Mesenchymal stem cell (in vitro differentiated cells and primary cell): ENCODE measurements around the gene EFHC1.

Experiments
- DNase-seq: peaks from one replicate; pipeline ENCODE4 v3.0.0-alpha.2; 2013
- H2AFZ ChIP-seq: one replicate; pipeline ENCODE4 v1.6.1; 2013; ENCODE audit warnings: low read depth, mild to moderate bottlenecking, control low read depth, inconsistent platforms, low read length, moderate library complexity
- H2AK5ac ChIP-seq: 2 replicates; pipeline ENCODE4 v1.6.1; 2013; ENCODE audit warnings: low read length, moderate library complexity, mild to moderate bottlenecking, inconsistent platforms; ENCODE audit not compliant: severe bottlenecking
- H2BK120ac ChIP-seq: one replicate; pipeline ENCODE4 v1.6.1; 2013; ENCODE audit warnings: low read depth, mild to moderate bottlenecking, inconsistent platforms, low read length, moderate library complexity
- H2BK12ac ChIP-seq, 2 experiments: one replicate each; pipeline ENCODE4 v1.6.1; 2013; ENCODE audit warnings: inconsistent platforms in 2 of 2, low read length in 2 of 2, mild to moderate bottlenecking in 2 of 2, moderate library complexity in 2 of 2, control low read depth in 1 of 2
- H2BK15ac ChIP-seq: one replicate; pipeline ENCODE4 v1.6.1; 2013; ENCODE audit warnings: mild to moderate bottlenecking, low read depth, inconsistent platforms; ENCODE audit not compliant: poor library complexity, severe bottlenecking
- H2BK5ac ChIP-seq: 2 replicates; pipeline ENCODE4 v1.6.1; 2013; ENCODE audit warnings: low read depth, mild to moderate bottlenecking, low read length, control low read depth, inconsistent platforms; ENCODE audit not compliant: poor library complexity, severe bottlenecking
- H3K14ac ChIP-seq, 2 experiments: one replicate each; pipeline ENCODE4 v1.6.1; 2013; ENCODE audit warnings: inconsistent platforms in 2 of 2, low read length in 2 of 2, control low read depth in 1 of 2, mild to moderate bottlenecking in 1 of 2, moderate library complexity in 1 of 2
- H3K18ac ChIP-seq, 2 experiments: one replicate each; pipeline ENCODE4 v1.6.1; 2013; ENCODE audit warnings: inconsistent platforms in 2 of 2, low read length in 2 of 2, control low read depth in 1 of 2, low read depth in 1 of 2, mild to moderate bottlenecking in 1 of 2
- H3K23ac ChIP-seq, 2 experiments: one replicate each; pipeline ENCODE4 v1.6.1; 2013; ENCODE audit warnings: inconsistent platforms in 2 of 2, low read length in 2 of 2, mild to moderate bottlenecking in 2 of 2, moderate library complexity in 2 of 2, control low read depth in 1 of 2
- H3K27ac ChIP-seq: 2 replicates; pipeline ENCODE4 v1.5.1; 2013; ENCODE audit warnings: mild to moderate bottlenecking, moderate library complexity, low read length, control low read depth, inconsistent platforms; ENCODE audit not compliant: poor library complexity, severe bottlenecking
- H3K27me3 ChIP-seq, 2 experiments: 2 replicates each; pipeline versions ENCODE4 v1.6.1 to v1.7.0; 2013; ENCODE audit warnings: low read length in 2 of 2, mild to moderate bottlenecking in 2 of 2, moderate library complexity in 2 of 2, control low read depth in 1 of 2, inconsistent platforms in 1 of 2; ENCODE audit not compliant: control insufficient read depth in 1 of 2, insufficient read depth in 1 of 2
- H3K36me3 ChIP-seq, 2 experiments: 2 replicates each; pipeline versions ENCODE4 v1.6.1 to v1.7.0; 2013; ENCODE audit warnings: low read length in 2 of 2, control low read depth in 1 of 2, inconsistent platforms in 1 of 2, low read depth in 1 of 2, mild to moderate bottlenecking in 1 of 2; ENCODE audit not compliant: insufficient read depth in 2 of 2, control insufficient read depth in 1 of 2
- H3K4ac ChIP-seq, 2 experiments: one replicate each; pipeline ENCODE4 v1.6.1; 2013; ENCODE audit warnings: inconsistent platforms in 2 of 2, low read length in 2 of 2, mild to moderate bottlenecking in 2 of 2, moderate library complexity in 2 of 2, control low read depth in 1 of 2, low read depth in 1 of 2
- H3K4me1 ChIP-seq: 2 replicates; pipeline ENCODE4 v1.6.1; 2013; ENCODE audit warnings: low read depth, low read length, control low read depth; ENCODE audit not compliant: control insufficient read depth, insufficient read depth
- H3K4me2 ChIP-seq: 2 replicates; pipeline ENCODE4 v1.6.1; 2013; ENCODE audit warnings: low read length, mild to moderate bottlenecking, inconsistent platforms; ENCODE audit not compliant: poor library complexity, severe bottlenecking
- H3K4me3 ChIP-seq, 2 experiments: 2 replicates each; pipeline versions ENCODE4 v1.5.1 to v1.7.0; 2013; ENCODE audit warnings: low read length in 2 of 2, mild to moderate bottlenecking in 2 of 2, control low read depth in 1 of 2, low read depth in 1 of 2; ENCODE audit not compliant: insufficient read depth in 1 of 2
- H3K79me1 ChIP-seq: replicated peaks from 2 replicates; pipeline ENCODE4 v1.6.1; 2013; ENCODE audit warnings: mild to moderate bottlenecking, control low read depth, low read length, inconsistent platforms; ENCODE audit not compliant: poor library complexity, severe bottlenecking
- H3K9ac ChIP-seq: 2 replicates; pipeline ENCODE4 v1.7.0; 2013; ENCODE audit warnings: mild to moderate bottlenecking, low read length, moderate library complexity
- H3K9me3 ChIP-seq: 2 replicates; pipeline ENCODE4 v1.7.0; 2013; ENCODE audit warnings: mild to moderate bottlenecking, low read length; ENCODE audit not compliant: control insufficient read depth
- H4K8ac ChIP-seq: one replicate; pipeline ENCODE4 v1.6.1; 2013; ENCODE audit warnings: inconsistent platforms, mild to moderate bottlenecking, low read length, moderate library complexity
- H4K91ac ChIP-seq: one replicate; pipeline ENCODE4 v1.6.1; 2013; ENCODE audit warnings: mild to moderate bottlenecking, low read length, inconsistent platforms
- WGBS: methylation state at CpG from one replicate; pipeline ENCODE4 v1.1.7; 2013; ENCODE audit warnings: mixed read lengths; 5-methylcytosine and 5-hydroxymethylcytosine counted together

Gene EFHC1

GRCh38 chr6:52564856-52565255 is 144.7 kb downstream of the EFHC1 start:
- Histone ChIP-seq H2BK15ac (no peak overlapping the region), H3K36me3 (peaks cover 15 to 36% of the 10 kb centered on the region in 2 experiments), H2BK120ac (no peak overlapping the region), H2BK5ac (no peak overlapping the region), H3K4me2 (no peak overlapping the region), H3K4me3 (no peak overlapping the region), H3K23ac (no peak overlapping the region), H3K14ac (no peak overlapping the region), H3K27ac (no peak overlapping the region), H3K4me1 (peaks cover 20% of the 10 kb centered on the region), H3K9me3 (no peaks in the 10 kb centered on the region), H3K79me1 (no peaks in the 10 kb centered on the region), H3K4ac (no peak overlapping the region), H3K27me3 (no peaks in the 10 kb centered on the region), H2BK12ac (peak overlapping the region in 1 of 2 experiments; percentile 4), H3K9ac (no peak overlapping the region), H3K18ac (no peak overlapping the region), H4K8ac (no peak overlapping the region), H2AK5ac (no peak overlapping the region), H4K91ac (no peak overlapping the region), H2AFZ (no peak overlapping the region)
- 99% methylated on average over 3 of the region's 3 CpGs for WGBS
- no peak for DNase-seq

DNA sequence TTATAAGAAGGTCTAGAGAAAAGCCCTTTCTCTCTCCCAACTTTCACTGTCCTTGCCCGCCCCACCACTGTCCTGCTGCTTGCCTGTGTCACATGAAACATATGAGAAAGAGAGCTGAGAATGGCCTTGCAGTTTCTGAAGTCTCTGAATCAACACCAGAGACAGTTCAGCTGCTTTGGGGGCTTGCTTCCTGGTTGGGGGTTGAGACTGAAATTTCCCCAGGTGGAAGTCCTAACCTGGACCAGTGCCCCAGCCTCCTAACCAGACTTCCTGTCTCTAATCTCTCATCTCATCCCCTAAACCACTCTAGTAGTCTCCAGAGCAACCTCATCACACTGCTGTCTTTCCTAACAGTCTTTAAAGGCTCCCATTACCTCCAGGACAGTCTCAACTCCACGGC is 146.1 kb downstream of the EFHC1 start:
- Histone ChIP-seq H3K4me3 (no peak overlapping the region), H3K4ac (peak overlapping the region; percentile 24 to 59), H3K18ac (peak overlapping the region; percentile 71 to 90), H3K4me1 (peaks cover 25% of the 10 kb centered on the region), H4K8ac (no peak overlapping the region), H4K91ac (peak overlapping the region; percentile 92), H2BK15ac (peak overlapping the region; percentile 15), H2BK5ac (no peak overlapping the region), H3K9ac (peak overlapping the region; percentile 55), H3K27ac (peak overlapping the region; percentile 77), H3K4me2 (no peak overlapping the region), H3K79me1 (no peaks in the 10 kb centered on the region), H3K14ac (peak overlapping the region in 1 of 2 experiments; percentile 78), H2AK5ac (peak overlapping the region; percentile 91), H2BK120ac (peak overlapping the region; percentile 6), H3K27me3 (no peaks in the 10 kb centered on the region), H3K23ac (no peak overlapping the region), H2AFZ (no peak overlapping the region), H3K36me3 (peaks cover 16 to 36% of the 10 kb centered on the region in 2 experiments), H3K9me3 (no peaks in the 10 kb centered on the region), H2BK12ac (peak overlapping the region; percentile 75 to 91)
- DNase-seq = no peak
- 87% methylated on average over 1 of the region's 2 CpGs for WGBS

DNA sequence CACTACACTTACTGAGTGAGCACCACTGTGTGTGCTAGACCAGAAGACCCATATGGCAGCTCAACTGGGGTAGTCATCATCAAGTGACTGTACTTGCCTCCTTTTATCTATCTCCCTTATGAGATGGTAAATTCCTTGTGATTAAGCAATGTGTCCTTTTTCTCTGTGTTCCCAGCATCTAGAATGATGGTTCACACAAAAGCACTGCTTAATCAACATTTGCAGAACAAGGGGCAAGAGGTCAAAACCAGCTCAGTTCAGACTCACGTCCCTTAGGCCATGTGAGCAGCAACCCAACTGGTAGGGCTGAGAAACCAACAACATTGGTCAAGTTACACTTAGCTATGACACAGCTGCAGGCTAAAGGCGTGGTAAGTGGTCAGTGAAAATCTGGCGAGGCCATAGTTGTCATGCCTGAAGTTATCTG is 146.7 kb downstream of the EFHC1 start:
- no peak overlapping the region for H2BK15ac ChIP-seq
- H3K79me1 ChIP-seq = no peaks in the 10 kb centered on the region
- H3K27ac ChIP-seq = peak overlapping the region; percentile 77
- H3K4ac ChIP-seq = peak overlapping the region in 1 of 2 experiments; percentile 59
- H2BK5ac ChIP-seq = no peak overlapping the region
- no peak overlapping the region for H3K4me3 ChIP-seq
- no peak overlapping the region for H4K8ac ChIP-seq
- H3K14ac ChIP-seq = no peak overlapping the region
- no peak overlapping the region for H2BK120ac ChIP-seq
- DNase-seq = peak; percentile 99
- peak overlapping the region; percentile 92 for H4K91ac ChIP-seq
- H2AK5ac ChIP-seq = peak overlapping the region; percentile 91
- no peak overlapping the region for H2AFZ ChIP-seq
- H3K36me3 ChIP-seq = peaks cover 18 to 39% of the 10 kb centered on the region in 2 experiments
- H3K4me1 ChIP-seq = peaks cover 26% of the 10 kb centered on the region
- H3K9ac ChIP-seq = peak overlapping the region; percentile 55
- 10% methylated on average over 3 of the region's 3 CpGs for WGBS
- H3K27me3 ChIP-seq = no peaks in the 10 kb centered on the region
- no peaks in the 10 kb centered on the region for H3K9me3 ChIP-seq
- no peak overlapping the region for H3K4me2 ChIP-seq
- H3K23ac ChIP-seq = no peak overlapping the region
- H2BK12ac ChIP-seq = peak overlapping the region in 1 of 2 experiments; percentile 75
- peak overlapping the region; percentile 71 to 90 for H3K18ac ChIP-seq

- peak overlapping the region in 1 of 2 experiments; percentile 7 for H3K4me3 ChIP-seq
- H2AK5ac ChIP-seq = no peak overlapping the region
- H3K9me3 ChIP-seq = no peaks in the 10 kb centered on the region
- H2BK12ac ChIP-seq = no peak overlapping the region
- H3K14ac ChIP-seq = no peak overlapping the region
- H2AFZ ChIP-seq = no peak overlapping the region
- no peaks in the 10 kb centered on the region for H3K27me3 ChIP-seq
- H3K4ac ChIP-seq = peak overlapping the region in 1 of 2 experiments; percentile 63
- H3K79me1 ChIP-seq = no peaks in the 10 kb centered on the region
- no peak overlapping the region for H2BK120ac ChIP-seq
- no peak for DNase-seq
- H3K9ac ChIP-seq = peak overlapping the region; percentile 52
- H3K4me1 ChIP-seq = peaks cover 30% of the 10 kb centered on the region
- H3K4me2 ChIP-seq = no peak overlapping the region
- H3K23ac ChIP-seq = no peak overlapping the region
- no peak overlapping the region for H2BK15ac ChIP-seq
- H3K27ac ChIP-seq = peak overlapping the region; percentile 21
- WGBS = 56% methylated on average over 3 of the region's 4 CpGs
- H4K91ac ChIP-seq = no peak overlapping the region
- H4K8ac ChIP-seq = no peak overlapping the region
- no peak overlapping the region for H2BK5ac ChIP-seq
- peaks cover 18 to 39% of the 10 kb centered on the region in 2 experiments for H3K36me3 ChIP-seq
- no peak overlapping the region for H3K18ac ChIP-seq
These were observed 148.2 kb downstream of the EFHC1 start for GRCh38 chr6:52568320-52568719.
